ENCODE results near the gene BPTF. TPM values are rescaled to one million over a fixed set of nuclear protein-coding genes. Genes with fewer than 3 reads are reported as not detected.
A peak's percentile ranks its signal among the peaks of the same experiment; 100 is the strongest.

The BPTF gene
- total and polyA plus RNA-seq, 2 of the 13 experiments (the other 11 are each of a cell fraction or from before 2014, with no cell fraction given): 43.5 to 66.1 TPM

GRCh38 chr17:68011199-68011665 is 185.9 kb downstream of the BPTF start (continued):
- TF ChIP-seq USF2 (IDR thresholded peaks at IDR 0.05; ENCODE audit: low read depth, low read length) (no peak), USF2 (CRISPR knock-in tag; IDR thresholded peaks at IDR 0.05; ENCODE audit: borderline replicate concordance) (no peak), ZNF382 (CRISPR knock-in tag; IDR thresholded peaks at IDR 0.05; ENCODE audit: borderline replicate concordance) (no peak), ATF5 (CRISPR knock-in tag; IDR thresholded peaks at IDR 0.05; ENCODE audit: low read depth) (no peak), IRX3 (CRISPR knock-in tag; IDR thresholded peaks at IDR 0.05; ENCODE audit: borderline replicate concordance, low read depth) (no peak), U2AF1 (optimal IDR thresholded peaks at IDR 0.05; ENCODE audit: low read depth, low read length) (no peak), BCL3 (CRISPR knock-in tag; IDR thresholded peaks at IDR 0.05) (no peak), RAD21 (CRISPR knock-in tag; IDR thresholded peaks at IDR 0.05) (0 out of 2 replicates have a peak, but pooled peaks have one; percentile 11), ZBTB26 (CRISPR knock-in tag; IDR thresholded peaks at IDR 0.05; ENCODE audit: borderline replicate concordance) (peak; percentile 44; the same call in 1 of the 2 replicates), ZNF513 (CRISPR knock-in tag; conservative IDR thresholded peaks at IDR 0.05) (no peak), HNRNPH1 (optimal IDR thresholded peaks at IDR 0.05; ENCODE audit: low read depth, low read length) (no peak), THAP8 (CRISPR knock-in tag; IDR thresholded peaks at IDR 0.05; ENCODE audit: borderline replicate concordance) (no peak), ZNF782 (CRISPR knock-in tag; IDR thresholded peaks at IDR 0.05; ENCODE audit: borderline replicate concordance) (no peak), ZBTB39 (CRISPR knock-in tag; IDR thresholded peaks at IDR 0.05) (no peak), ARNT2 (CRISPR knock-in tag; IDR thresholded peaks at IDR 0.05; ENCODE audit: low read depth) (no peak), ZNF614 (CRISPR knock-in tag; IDR thresholded peaks at IDR 0.05; ENCODE audit: borderline replicate concordance) (no peak), DNMT1 (CRISPR knock-in tag; IDR thresholded peaks at IDR 0.05) (no peak), YY1 (IDR thresholded peaks at IDR 0.05; ENCODE audit: insufficient read depth, insufficient replicate concordance, low read depth, low read length) (no peak)

Data from HepG2 (cell line).